Measurements from ENCODE around the gene CYTH4.

CYTH4 gene

DNA sequence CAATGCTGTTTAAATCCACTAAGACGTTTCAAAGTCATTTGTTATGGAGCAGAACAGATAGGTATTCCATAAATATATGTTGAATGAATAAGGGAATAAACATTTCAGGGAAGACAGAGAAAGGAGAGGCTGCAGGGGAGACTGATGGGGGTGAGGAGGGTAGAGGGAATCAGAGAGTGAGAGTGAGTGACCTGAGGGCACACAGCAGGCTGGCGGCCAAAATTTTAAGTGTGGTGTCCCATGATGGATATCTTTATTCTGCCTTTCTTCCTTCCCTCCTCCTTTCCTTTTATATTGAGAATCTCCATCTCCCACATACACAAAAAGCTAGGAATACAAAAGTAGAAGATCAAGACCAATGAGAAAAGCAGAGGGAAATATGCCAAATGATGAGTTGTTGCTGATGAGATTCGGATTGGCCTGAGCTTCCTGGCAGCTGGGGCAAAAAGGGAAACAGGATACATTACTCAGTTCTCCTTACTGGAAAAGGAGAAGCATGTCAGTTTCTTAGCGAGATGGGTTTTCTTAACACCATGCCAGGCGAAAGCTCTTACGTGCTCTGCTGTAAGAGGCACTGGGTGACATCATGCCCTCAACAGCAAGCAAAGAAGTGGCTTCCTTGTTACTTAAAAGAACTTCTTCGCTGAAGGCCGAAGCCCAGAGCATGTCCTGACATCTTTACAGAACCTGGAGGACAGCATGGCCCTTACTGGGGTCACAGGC lies 11.2 kb upstream of the CYTH4 start:
- no peak for DNase-seq (ENCODE audit: low spot score)

- DNase-seq (ENCODE audit: low spot score), result peak; percentile 68
These were observed 9.0 kb upstream of the CYTH4 start for GRCh38 chr22:37273126-37273845.

GRCh38 chr22:37273846-37274225 lies 8.5 kb upstream of the CYTH4 start:
- no peak for DNase-seq (ENCODE audit: low spot score)

- no peak for DNase-seq (ENCODE audit: low spot score)
These were observed 7.9 kb upstream of the CYTH4 start for GRCh38 chr22:37274380-37274862.

GRCh38 chr22:37275134-37275533 lies 7.2 kb upstream of the CYTH4 start:
- DNase-seq (ENCODE audit: low spot score), result no peak

DNA sequence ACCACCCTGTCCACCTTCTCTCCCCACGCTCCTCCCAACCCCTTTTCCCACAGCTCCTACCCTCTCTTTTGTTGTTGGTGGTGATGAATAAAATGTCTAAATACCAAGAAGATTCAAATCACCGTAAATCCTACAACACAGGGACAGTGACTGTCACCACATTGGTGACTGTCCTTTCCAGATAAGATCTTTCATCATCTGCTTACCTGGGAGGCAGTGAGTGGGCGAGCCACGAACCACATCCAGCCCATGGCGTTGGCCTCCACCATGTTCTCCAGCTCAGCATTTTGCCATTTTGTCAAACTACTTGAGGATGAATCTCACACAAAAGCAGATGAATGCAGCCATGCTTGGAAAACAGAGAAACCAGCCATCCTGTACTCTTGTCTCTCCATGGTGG lies 6.7 kb upstream of the CYTH4 start:
- no peak for DNase-seq (ENCODE audit: low spot score)

DNA sequence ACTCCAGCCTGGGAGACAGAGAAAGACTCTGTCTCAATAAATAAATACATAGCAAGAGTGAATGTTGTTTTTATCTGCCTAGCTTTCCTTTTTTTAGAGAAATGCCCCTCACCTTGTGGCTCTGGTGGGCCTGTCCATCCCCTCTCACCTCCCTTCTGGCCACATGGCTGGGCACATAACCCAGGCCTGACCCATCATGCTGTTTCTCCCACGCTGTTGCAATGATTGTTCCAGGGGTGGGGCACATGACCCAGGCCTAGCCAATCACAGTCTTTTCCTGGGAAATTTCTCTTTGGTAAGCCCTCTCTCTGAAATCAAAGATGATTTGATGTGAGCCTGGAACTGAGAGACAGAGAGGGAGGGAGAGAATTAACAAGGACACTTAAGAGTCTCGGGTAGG lies 5.5 kb upstream of the CYTH4 start:
- DNase-seq (ENCODE audit: low spot score), result peak; percentile 29

DNA sequence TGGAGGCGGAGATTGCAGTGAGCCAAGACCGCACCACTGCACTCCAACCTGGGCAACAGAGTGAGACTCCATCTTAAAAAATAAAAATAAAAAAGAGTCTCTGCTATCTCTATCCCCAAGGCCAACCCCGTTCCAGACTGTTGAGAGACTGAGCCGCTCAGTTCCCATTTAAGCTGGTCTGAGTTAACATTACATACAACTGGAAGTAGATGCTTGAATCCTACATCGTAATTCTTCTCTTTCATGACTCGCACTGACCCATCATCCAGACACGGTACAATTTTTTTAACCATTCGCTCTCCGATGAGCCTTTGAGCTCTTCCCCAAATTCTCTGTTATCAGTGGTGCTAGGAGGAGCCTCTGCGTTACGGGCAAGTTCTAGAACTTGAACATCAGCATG lies 4.9 kb upstream of the CYTH4 start:
- DNase-seq (ENCODE audit: low spot score), result no peak

- DNase-seq (ENCODE audit: low spot score), result no peak
These were observed 4.0 kb upstream of the CYTH4 start for GRCh38 chr22:37278261-37278660.

DNA sequence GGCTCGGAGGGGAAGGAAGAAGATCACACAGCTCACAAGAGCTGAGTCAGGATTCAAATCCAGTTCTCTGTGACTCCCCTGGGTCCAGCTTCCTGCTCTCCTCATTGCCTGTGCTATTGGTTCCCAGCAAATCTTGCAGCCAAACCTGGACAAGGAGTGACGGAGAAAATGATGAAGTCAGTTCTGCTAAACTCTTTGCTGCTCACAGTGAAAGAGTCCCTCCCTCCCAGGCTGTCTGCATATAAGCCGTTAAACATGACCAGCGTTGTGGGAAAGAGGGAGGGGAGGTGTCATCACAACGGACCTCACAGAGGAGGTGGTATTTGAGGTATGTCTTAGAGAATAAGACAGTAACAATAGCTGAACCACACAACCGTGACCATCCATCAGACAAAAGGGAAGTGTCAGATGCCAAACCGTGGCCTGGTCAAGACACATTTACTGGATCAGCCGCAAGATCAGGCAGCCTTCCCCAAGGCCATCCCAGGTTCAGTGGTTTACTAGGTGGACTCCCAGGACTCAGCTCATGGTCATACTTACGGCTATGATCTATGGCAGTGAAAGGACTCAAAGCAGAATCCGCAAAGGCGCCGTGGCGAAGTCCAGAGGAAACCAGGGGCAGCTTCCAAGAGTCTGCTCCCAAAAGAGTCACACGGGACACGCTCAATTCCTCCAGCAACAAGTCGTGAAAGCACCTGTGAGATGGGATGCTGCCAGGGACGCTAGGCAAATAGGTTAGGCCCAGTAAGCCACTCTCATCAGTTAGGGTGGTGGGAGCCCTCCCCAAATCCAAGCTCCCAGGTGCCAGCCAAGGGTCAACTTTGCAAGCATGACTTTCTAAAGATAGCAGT lies 2.8 kb upstream of the CYTH4 start:
- DNase-seq (ENCODE audit: low spot score), result no peak

DNA sequence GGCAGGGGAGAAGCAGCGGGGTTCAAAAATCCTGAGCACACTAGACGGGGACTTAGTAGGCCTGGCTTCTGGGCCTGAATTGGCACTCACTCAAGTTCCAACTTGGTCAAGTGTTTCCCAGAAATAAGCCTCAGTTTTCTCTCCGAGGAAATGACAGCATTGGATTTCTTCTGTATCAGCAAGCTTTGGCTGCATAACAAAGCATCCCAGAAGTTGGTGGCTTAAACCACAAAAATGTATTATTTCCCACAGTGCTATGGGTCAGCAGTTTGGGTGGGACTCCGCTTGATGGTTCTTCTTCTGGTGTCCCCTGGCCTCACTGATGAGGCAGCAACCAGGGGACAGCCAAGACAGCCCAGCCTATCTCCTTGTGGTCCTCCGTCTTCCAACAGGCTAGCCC lies 1.6 kb upstream of the CYTH4 start:
- DNase-seq (ENCODE audit: low spot score), result no peak

DNA sequence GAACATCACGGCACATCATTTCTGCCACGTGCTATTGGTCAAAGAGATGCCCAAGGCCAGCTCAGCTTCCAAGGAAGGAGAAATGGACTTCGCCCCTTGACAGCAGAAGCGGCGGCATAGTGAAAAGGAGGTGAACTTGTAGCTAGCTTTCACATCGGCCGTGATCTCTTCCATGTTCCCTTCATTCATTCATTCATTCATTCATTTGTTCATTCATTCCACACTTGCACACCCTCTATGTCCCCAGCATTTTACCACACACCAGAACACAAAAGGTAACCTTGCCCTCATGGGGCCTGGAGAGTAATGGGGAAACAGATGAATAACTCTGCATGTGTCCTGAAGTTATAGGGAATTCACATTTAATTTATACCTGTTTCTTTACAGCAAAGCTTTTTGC lies 1.1 kb upstream of the CYTH4 start:
- DNase-seq (ENCODE audit: low spot score), result no peak

DNA sequence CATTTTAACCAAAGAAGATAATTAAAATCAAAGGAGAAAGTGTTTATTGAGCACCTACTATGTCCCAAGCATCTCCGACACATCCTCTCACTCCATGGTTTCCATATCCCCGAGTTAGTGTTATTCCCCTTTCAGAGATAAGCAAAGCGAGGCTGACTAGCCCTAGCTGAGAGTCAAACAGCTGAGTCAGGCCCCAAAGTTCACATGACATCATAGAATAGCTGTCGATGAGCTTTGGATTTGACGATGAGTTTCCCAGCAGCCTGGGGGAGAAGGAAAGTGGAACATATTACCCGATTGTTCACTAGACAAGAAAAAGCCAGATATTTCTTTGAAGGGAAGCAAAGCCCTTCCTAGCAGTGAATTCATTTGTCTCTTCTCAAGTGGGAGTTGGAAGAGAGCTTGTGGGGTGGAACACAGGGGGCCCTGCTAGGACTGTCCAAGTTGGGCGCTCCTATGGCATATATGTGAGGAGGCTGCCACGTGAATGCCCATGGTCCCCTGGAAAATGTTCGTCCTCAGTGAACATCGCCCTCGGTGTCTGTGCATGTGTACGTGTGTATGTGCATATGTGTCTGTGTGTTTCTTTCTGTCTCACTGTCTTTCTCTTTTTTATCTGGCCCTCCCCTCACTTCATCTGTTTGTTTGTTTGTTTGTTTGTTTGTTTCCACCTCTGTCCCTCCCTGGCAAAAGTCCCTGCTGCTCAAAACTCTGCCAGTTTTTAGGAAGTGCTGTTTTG lies 493 bp upstream of the CYTH4 start:
- DNase-seq (ENCODE audit: low spot score), result no peak

GRCh38 chr22:37283393-37283937 lies 1.2 kb downstream of the CYTH4 start:
- no peak for DNase-seq (ENCODE audit: low spot score)

- no peak for DNase-seq (ENCODE audit: low spot score)
These were observed 2.0 kb downstream of the CYTH4 start for GRCh38 chr22:37284126-37284804.

DNA sequence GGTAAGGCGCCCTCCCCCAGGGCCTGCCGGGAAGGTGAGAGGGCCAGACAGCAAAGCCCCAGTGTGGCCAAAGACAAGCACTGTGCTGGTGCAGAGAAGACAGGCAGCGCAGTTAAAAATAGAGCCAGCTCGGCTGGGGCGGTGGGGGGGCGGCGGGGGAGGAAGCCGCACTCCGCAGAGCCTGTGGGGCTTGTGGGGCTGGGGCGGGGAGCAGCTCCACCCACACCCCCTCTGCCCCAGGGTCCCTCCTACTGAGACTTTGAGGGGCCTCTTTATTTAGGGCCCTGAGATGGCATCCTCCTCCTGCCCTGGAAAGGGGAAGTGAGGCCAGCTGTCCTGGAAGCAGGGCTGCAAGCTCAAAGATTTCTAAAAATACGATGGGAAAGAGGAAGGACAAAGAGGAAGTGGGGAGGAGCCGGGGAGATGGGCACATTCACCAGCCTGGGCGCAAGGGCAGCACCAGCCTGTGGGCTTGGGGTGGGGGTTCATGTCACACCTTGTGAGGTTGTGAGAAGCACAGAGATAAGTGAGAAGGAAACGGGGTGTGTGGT lies 2.6 kb downstream of the CYTH4 start:
- no peak for DNase-seq (ENCODE audit: low spot score)

DNA sequence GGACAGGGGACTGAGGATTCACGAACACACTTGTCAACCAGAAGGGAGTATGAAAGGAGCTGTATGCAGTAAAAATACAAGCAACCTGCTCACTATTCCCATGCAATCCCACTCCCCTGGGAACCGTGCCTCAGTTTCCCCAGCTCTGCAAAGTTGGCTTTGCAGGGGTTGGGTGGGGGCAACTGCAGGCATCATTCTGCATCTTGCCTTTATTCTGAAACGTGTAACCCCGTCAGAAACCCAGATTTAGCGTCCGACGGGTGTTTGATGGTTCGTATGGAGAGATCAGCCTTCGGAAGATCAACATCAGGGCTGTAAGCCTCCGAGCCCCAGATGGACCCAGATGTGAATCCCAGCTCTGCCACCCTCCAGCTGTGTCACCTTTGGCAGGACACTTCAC lies 3.6 kb downstream of the CYTH4 start:
- no peak for DNase-seq (ENCODE audit: low spot score)

DNA sequence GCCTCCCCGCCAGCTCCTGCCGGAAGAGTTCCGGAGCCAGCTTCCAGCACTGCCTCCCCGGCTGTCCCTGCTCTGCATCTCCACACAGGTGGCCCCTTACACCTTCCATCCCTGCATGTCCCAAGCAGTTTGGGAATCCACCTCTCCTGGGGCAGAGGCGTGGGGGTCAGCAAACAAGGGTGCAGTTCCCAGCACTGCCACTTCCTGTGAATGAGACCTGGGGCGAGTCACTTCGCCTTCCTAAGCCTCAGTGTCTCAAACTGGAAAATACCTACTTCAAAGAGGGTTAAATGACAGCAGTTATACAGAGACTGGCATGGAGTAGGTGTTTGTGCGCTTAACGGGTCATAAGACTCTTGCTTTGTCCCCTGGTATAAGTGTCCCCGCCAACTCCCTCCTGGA lies 5.2 kb downstream of the CYTH4 start:
- no peak for DNase-seq (ENCODE audit: low spot score)

DNA sequence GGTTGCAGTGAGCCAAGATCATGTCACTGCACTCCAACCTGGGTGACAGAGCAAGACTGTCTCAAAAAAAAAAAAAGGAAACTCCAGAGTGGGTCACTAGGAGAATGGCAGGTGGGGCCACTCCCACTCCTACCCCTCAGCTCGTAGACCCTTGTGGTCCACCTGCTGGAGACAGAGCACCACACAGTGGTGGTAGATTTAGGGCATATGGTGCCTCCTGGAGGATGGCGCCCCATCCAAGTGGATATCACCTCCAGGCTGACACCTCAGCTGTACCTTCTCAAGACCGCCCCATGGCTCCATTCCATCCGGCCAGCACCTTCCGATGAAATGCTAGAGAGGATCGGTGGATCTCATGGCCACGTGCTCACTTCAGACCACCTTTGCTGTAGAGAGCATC lies 6.2 kb downstream of the CYTH4 start:
- DNase-seq (ENCODE audit: low spot score), result no peak

DNA sequence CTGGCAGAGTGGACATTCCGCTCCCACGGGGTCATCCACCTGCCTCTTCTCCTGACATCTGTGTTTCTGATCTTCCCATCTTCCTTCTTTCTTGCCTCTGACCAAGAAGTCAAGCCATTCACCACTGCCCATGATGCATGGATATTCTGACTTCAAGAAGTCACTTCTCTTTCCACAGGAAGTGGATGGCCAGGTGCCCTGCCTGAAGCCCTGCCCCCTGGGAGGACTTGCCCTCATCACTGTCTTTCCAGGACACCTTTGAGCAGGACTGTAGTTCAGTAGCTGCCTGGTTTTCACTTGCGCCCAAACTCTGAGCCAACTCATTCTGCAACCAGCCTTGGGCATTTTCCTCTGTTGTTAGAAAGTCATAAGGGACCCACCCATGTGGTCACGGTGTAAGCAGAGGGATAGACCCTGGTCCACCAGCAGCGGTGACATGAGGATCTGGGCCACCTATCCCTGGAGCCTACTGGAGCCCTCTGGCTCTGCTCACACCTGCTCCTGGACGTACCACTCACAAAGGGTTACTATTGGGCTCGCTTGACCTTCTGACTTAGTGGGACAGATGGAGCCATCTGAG lies 6.9 kb downstream of the CYTH4 start:
- no peak for DNase-seq (ENCODE audit: low spot score)

DNA sequence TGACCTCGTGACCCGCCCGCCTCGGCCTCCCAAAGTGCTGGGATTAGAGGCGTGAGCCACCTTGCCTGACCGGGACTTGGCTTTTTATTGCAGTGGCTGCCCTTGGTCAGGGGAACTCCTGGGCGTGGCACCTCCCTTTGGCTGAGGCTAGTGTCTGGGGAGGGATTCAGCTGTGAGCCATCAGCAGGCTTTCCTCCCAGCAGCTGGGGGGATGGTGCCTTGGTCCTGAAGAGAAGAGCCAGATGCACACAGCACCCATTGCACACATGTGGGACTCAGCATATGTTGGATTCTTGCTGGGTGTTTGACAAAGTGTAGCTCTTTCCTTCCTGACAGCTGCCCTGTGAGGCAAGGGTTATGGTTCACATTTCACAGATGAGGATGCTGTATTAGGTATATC lies 8.4 kb downstream of the CYTH4 start:
- peak; percentile 73 for DNase-seq (ENCODE audit: low spot score)

Measured in AG08395 (cell line).